Neural crest cell (in vitro differentiated cells): ENCODE results near the gene HOXC4. TPM values are rescaled to one million over a fixed set of nuclear protein-coding genes. Genes with fewer than 3 reads are reported as not detected.
A peak's percentile ranks its signal among the peaks of the same experiment; 100 is the strongest.

Source experiments
- DNase-seq: peaks from one replicate; pipeline ENCODE4 v3.0.0; 2021; ENCODE audit warnings: low read depth, mixed read lengths, low spot score
- H3K27ac Mint-ChIP-seq: one replicate; pipeline ENCODE4 v1.8.0; 2021; ENCODE audit warnings: mild to moderate bottlenecking, mixed read lengths; ENCODE audit not compliant: unreplicated experiment
- H3K27me3 Mint-ChIP-seq: 2 replicates; pipeline ENCODE4 v1.8.0; 2021; ENCODE audit warnings: low read depth, mild to moderate bottlenecking, mixed read lengths
- H3K36me3 Mint-ChIP-seq: 2 replicates; pipeline ENCODE4 v1.8.0; 2021; ENCODE audit warnings: low read depth, mild to moderate bottlenecking, mixed read lengths
- H3K4me1 Mint-ChIP-seq: 2 replicates; pipeline ENCODE4 v1.8.0; 2021; ENCODE audit warnings: mixed read lengths
- H3K4me3 Mint-ChIP-seq: one replicate; pipeline ENCODE4 v1.8.0; 2021; ENCODE audit warnings: mild to moderate bottlenecking, mixed read lengths
- H3K9me3 Mint-ChIP-seq: 2 replicates; pipeline ENCODE4 v1.8.0; 2021; ENCODE audit warnings: mixed read lengths
- CTCF ChIP-seq: fragments of 200-600 bp; sonication (generic); conservative IDR thresholded peaks from 2 replicates; pipeline ENCODE4 v1.5.0; 2021; ENCODE audit warnings: antibody characterized with exemption, mild to moderate bottlenecking
- total RNA-seq: library from RNA; stranded (reverse); gene quantifications from 2 replicates; pipeline ENCODE4 v1.2.1, GENCODE V29; 2021

The HOXC4 gene
- total RNA-seq, 1 donor from 2014 or later = 5.6 TPM

- no peaks in the 10 kb centered on the region for H3K36me3 Mint-ChIP-seq
- peaks cover 100% of the 10 kb centered on the region for H3K27me3 Mint-ChIP-seq
- TF ChIP-seq CTCF = no peak
- no peaks in the 10 kb centered on the region for H3K9me3 Mint-ChIP-seq
- H3K4me3 Mint-ChIP-seq = peak overlapping the region; percentile 68
- no peak overlapping the region for H3K27ac Mint-ChIP-seq
- no peaks in the 10 kb centered on the region for H3K4me1 Mint-ChIP-seq
- DNase-seq = no peak
Measured at GRCh38 chr12:54045401-54045800, 8.2 kb upstream of the HOXC4 start.

- peaks cover 100% of the 10 kb centered on the region for H3K27me3 Mint-ChIP-seq
- DNase-seq = no peak
- no peak for TF ChIP-seq CTCF
- peak overlapping the region; percentile 68 for H3K4me3 Mint-ChIP-seq
- no peaks in the 10 kb centered on the region for H3K4me1 Mint-ChIP-seq
- no peaks in the 10 kb centered on the region for H3K9me3 Mint-ChIP-seq
- H3K27ac Mint-ChIP-seq = no peak overlapping the region
- H3K36me3 Mint-ChIP-seq = no peaks in the 10 kb centered on the region
Measured at GRCh38 chr12:54045868-54046521, 7.6 kb upstream of the HOXC4 start.

GRCh38 chr12:54046809-54047159, 6.9 kb upstream of the HOXC4 start:
- Mint-ChIP-seq H3K4me3 (peak overlapping the region; percentile 45), H3K36me3 (no peaks in the 10 kb centered on the region), H3K9me3 (no peaks in the 10 kb centered on the region), H3K4me1 (no peaks in the 10 kb centered on the region), H3K27me3 (peaks cover 100% of the 10 kb centered on the region), H3K27ac (peak overlapping the region; percentile 58)
- no peak for DNase-seq
- no peak for TF ChIP-seq CTCF

- H3K4me3 Mint-ChIP-seq = peak overlapping the region; percentile 48
- no peak for DNase-seq
- no peaks in the 10 kb centered on the region for H3K4me1 Mint-ChIP-seq
- H3K9me3 Mint-ChIP-seq = no peaks in the 10 kb centered on the region
- H3K27ac Mint-ChIP-seq = peak overlapping the region; percentile 58
- no peaks in the 10 kb centered on the region for H3K36me3 Mint-ChIP-seq
- H3K27me3 Mint-ChIP-seq = peaks cover 100% of the 10 kb centered on the region
- no peak for TF ChIP-seq CTCF
Measured at GRCh38 chr12:54047160-54047963, 6.3 kb upstream of the HOXC4 start.

GRCh38 chr12:54047964-54048303, 5.7 kb upstream of the HOXC4 start:
- no peak overlapping the region for H3K27ac Mint-ChIP-seq
- no peaks in the 10 kb centered on the region for H3K4me1 Mint-ChIP-seq
- H3K4me3 Mint-ChIP-seq = peak overlapping the region; percentile 48
- H3K9me3 Mint-ChIP-seq = no peaks in the 10 kb centered on the region
- H3K36me3 Mint-ChIP-seq = no peaks in the 10 kb centered on the region
- peaks cover 100% of the 10 kb centered on the region for H3K27me3 Mint-ChIP-seq
- no peak for DNase-seq
- TF ChIP-seq CTCF = no peak
